Omental fat pad (tissue), 4 donors: ENCODE data around the gene LHX3. TPM values are rescaled to one million over a fixed set of nuclear protein-coding genes. Genes with fewer than 3 reads are reported as not detected.

Source experiments
- ATAC-seq: fragments of 150-250 bp; one replicate; pipeline ENCODE4 v1.9.1; 2016; ENCODE audit warnings: mild to moderate bottlenecking, moderate library complexity; ENCODE audit not compliant: low FRiP score
- DNase-seq: peaks from one replicate; pipeline ENCODE4 v3.0.0-alpha.2; 2019; ENCODE audit warnings: low spot score
- CTCF ChIP-seq, 3 donors: fragments of 450-650 bp; IDR thresholded peaks; one replicate each; pipeline ENCODE4 v1.5.1; 2016 to 2017; ENCODE audit warnings: antibody characterized with exemption in 3 of 3, mild to moderate bottlenecking in 3 of 3, moderate library complexity in 2 of 3
- total RNA-seq, 4 donors: library from RNA; depleted of rRNA; stranded (reverse); fragments of >200 nt; gene quantifications; one replicate each; pipeline ENCODE4 v1.1.0, GENCODE V29; 2016

The LHX3 gene
- not detected for total RNA-seq

- ATAC-seq (no peak), DNase-seq (no peak)
- no peak for TF ChIP-seq CTCF (IDR thresholded peaks at IDR 0.05)
These were observed at the start of gene LHX3 for GRCh38 chr9:136204838-136205706. Gene LHX3, minus strand, starts transcription at chr9:136205128. Its CDS starts 116 bp downstream, at chr9:136205012.

GRCh38 chr9:136253246-136254130, 48.6 kb upstream of the LHX3 start:
- DNase-seq, result no peak
- ATAC-seq, result no peak
- no peak for TF ChIP-seq CTCF (IDR thresholded peaks at IDR 0.05)

GRCh38 chr9:136252846-136253245, 47.9 kb upstream of the LHX3 start:
- no peak for TF ChIP-seq CTCF (IDR thresholded peaks at IDR 0.05)
- DNase-seq (no peak), ATAC-seq (no peak)

- no peak for TF ChIP-seq CTCF (IDR thresholded peaks at IDR 0.05)
- ATAC-seq (no peak), DNase-seq (no peak)
These were observed 47.4 kb upstream of the LHX3 start for GRCh38 chr9:136252281-136252680.

- TF ChIP-seq CTCF (IDR thresholded peaks at IDR 0.05), result no peak
- ATAC-seq (no peak), DNase-seq (no peak)
These were observed 46.6 kb upstream of the LHX3 start for GRCh38 chr9:136251264-136252115.

- TF ChIP-seq CTCF (IDR thresholded peaks at IDR 0.05), result no peak
- no peak for ATAC-seq
- DNase-seq, result no peak
These were observed 45.7 kb upstream of the LHX3 start for GRCh38 chr9:136250676-136251075.
